Measurements from ENCODE around the gene FRAS1. TPM values are rescaled to one million over a fixed set of nuclear protein-coding genes. Genes with fewer than 3 reads are reported as not detected.

Gene FRAS1
- total and polyA plus RNA-seq, 9 of the 15 experiments (the other 6 are each of a cell fraction or from before 2014, with no cell fraction given): under 0.01 to 0.11 (median 0.04) TPM; not detected in 2

GRCh38 chr4:78551420-78552351 is 494.6 kb downstream of the FRAS1 start, which contains the start of gene ANXA3 (continued):
- no peak for TF ChIP-seq TSHZ1 (CRISPR knock-in tag; IDR thresholded peaks at IDR 0.05)
- no peak for TF ChIP-seq FOXM1 (IDR thresholded peaks at IDR 0.05; ENCODE audit: low read depth)
- no peak for TF ChIP-seq FOXM1 (CRISPR knock-in tag; IDR thresholded peaks at IDR 0.05; ENCODE audit: low read depth)
- TF ChIP-seq FOXO4 (CRISPR knock-in tag; IDR thresholded peaks at IDR 0.05): no peak
- TF ChIP-seq ETS2 (tag; IDR thresholded peaks at IDR 0.05; ENCODE audit: borderline replicate concordance, poor library complexity, severe bottlenecking): no peak
- TF ChIP-seq E2F8 (IDR thresholded peaks at IDR 0.05; ENCODE audit: low read depth, partially characterized antibody): no peak
- TF ChIP-seq SAP30 (IDR thresholded peaks at IDR 0.05; ENCODE audit: borderline replicate concordance, insufficient read depth, low read depth, low read length, poor library complexity, severe bottlenecking): no peak
- TF ChIP-seq PHF8 (IDR thresholded peaks at IDR 0.05; ENCODE audit: borderline replicate concordance, low read length): peak; percentile 41; the same call in 1 of the 2 replicates
- TF ChIP-seq BHLHE40 (IDR thresholded peaks at IDR 0.05; ENCODE audit: low read length): no peak
- TF ChIP-seq ESRRB (CRISPR knock-in tag; IDR thresholded peaks at IDR 0.05; ENCODE audit: borderline replicate concordance): no peak
- TF ChIP-seq PREB (CRISPR knock-in tag; IDR thresholded peaks at IDR 0.05): no peak
- TF ChIP-seq ZNF764 (CRISPR knock-in tag; IDR thresholded peaks at IDR 0.05; ENCODE audit: low read depth): no peak
- TF ChIP-seq EGR1 (conservative IDR thresholded peaks at IDR 0.05): peak; percentile 72
- no peak for TF ChIP-seq FOXP1 (CRISPR knock-in tag; IDR thresholded peaks at IDR 0.05)
- TF ChIP-seq SRF (CRISPR knock-in tag; IDR thresholded peaks at IDR 0.05): no peak
- no peak for TF ChIP-seq YY1 (IDR thresholded peaks at IDR 0.05; ENCODE audit: borderline replicate concordance in 1 of 3, control insufficient read depth in 1 of 3, extremely low read depth in 1 of 3, insufficient read depth in 3 of 3, insufficient read length in 1 of 3, insufficient replicate concordance in 2 of 3, low read depth in 1 of 3, low read length in 2 of 3)
